ENCODE measurements around the gene TRIO.

GRCh38 chr5:14464096-14464495 lies 321.0 kb downstream of the TRIO start:
- no peak for TF ChIP-seq CTCF (conservative IDR thresholded peaks at IDR 0.05; ENCODE audit: low read depth, low read length)
- no peak for TF ChIP-seq EZH2 (IDR thresholded peaks at IDR 0.05; ENCODE audit: low read length, unreplicated experiment)
